HG03469 (cell line): ENCODE data around the gene SHC1.
A peak's percentile ranks its signal among the peaks of the same experiment; 100 is the strongest.

ENCODE experiments used
- ATAC-seq: cut with Tn5 transposase; IDR thresholded peaks from one replicate; pipeline ENCODE4 v1.9.1; 2021; ENCODE audit warnings: mild to moderate bottlenecking, moderate library complexity, moderate number of reproducible peaks; ENCODE audit not compliant: unreplicated experiment

SHC1 gene

DNA sequence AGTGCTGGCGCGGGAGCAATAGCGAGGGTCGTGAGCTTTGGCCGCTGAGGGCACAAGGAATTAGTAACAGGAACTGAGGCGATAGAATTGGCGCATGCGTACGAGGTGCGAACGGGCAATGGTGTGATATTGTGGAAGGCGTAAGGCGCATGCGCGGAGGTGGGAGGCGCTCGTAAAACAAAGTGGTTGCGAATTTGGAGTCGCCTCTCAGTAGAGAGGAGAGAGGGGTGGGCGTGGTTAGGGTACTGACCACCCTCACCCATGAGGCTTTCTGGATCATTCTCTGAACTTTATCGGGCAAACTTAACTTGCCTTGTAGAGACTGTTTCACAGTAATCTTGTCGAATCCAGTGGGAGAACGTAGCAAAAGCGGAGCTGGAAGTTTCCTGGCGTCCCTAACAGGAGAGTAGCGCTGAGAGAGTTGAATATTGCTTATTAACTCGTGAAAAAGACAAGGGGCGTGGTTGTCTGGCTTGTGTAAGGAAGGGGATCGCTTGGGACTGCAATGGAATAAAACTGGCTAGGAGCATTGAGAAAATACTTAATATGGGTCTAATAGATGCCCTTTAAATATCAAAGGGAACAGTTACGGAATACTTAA is 4.4 kb upstream of the SHC1 start:
- peak; percentile 24 for ATAC-seq

DNA sequence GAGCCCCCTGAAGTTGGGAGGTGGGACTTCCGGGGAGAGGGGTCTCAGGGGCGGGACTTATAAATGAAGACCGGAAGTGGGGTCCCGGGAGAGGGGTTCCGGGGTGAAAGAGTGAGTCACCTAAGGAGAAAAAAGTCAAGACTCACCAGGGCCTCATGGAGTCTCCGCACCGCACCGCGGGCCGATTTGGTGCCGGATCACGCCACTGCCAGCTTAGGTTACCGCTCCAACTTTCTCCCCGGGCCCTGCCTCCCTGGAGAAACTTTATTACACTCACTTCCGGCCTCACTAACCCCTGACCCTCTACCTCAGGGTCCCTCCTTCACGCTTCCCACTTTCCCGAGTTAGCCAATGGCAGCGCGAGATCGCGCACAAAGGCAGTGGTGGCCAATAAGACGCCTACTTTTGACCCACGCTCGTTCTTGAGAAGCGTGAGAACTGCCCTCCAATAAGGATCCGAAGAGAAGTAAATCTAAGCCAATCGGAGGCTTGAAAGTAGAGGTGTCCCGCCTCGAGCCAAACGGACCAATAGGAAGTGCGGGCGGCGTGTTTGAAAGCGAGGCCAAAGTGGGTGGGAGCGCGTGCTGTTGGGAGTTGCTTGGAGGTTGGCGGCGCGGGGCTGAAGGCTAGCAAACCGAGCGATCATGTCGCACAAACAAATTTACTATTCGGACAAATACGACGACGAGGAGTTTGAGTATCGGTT is 3.7 kb upstream of the SHC1 start, which contains the start of gene CKS1B:
TSS of gene CKS1B (plus strand) at position 580 of the 706 bp plus-strand sequence. CDS start at position 645, 65 bp downstream.
- peak; percentile 71 for ATAC-seq

DNA sequence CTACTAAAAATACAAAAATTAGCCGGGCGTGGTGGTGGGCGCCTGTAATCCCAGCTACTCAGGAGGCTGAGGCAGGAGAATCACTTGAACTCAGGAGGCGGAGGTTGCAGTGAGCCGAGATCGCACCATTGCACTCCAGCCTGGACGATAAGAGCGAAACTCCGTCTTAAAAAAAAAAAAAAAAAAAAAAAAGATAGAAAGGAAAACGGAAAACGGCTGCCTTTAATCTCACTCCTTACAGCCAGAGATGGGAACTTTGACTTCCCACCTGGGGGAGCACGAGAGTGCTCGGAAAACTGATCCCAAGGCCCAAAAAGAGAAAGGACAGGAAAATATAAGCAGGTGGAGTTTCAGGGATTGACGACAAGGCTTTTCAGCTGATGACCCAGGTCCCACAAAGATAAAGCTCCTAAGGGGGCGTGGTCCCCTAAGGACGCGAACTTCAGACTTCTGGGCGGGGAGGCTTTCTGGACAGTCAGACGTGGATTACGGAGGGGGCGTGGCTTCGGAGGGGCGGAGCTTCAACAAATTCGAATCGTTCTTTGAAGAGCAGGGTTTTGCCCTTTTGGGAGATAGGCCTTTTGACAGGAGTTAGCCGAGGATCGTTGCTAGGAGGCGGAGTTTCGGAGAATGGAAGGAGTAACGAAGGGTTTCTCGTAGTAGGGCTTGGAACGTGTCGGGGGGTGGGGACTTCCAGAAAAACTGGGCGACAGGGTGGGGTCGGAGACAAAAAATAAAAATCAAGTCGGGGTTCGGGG is 3.0 kb upstream of the SHC1 start:
- no peak for ATAC-seq

DNA sequence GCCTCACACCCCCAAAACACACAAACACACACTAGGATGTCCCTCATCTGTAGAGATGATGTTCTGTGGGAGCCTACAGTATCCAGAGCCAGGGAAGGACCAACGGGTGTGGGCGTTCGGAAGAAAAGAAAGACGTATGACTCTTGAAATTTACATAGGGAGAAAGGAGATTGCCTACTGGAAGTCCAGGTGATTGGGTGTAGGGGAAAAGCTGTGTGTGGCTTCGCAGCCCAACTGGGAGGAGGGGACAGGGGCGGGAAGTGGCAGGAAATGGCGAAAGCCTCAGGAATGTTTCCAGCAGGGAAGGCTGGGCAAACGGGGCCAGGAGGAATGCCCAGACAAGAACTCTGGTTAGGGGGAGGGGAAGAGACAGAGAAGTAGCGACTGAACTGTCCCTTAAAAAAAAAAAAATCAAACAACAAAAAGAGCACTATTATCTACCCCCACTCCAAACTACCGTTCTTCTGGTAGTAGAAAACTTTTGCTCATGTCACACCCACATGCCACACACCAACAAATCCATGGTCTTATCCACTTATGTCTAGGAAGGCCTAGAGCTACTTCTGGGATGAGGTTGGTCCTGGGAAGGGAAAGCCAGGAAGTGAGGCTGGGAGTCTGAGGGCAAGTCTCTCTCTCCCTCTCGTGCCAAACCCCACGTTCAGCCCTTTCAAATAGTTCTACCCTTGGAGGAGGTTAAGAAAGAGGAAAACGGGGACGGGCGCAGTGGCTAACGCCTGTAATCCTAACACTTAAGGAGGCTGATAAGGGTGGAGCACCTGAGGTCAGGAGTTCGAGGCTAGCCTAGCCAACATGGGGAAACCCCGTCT is 2.2 kb upstream of the SHC1 start:
- no peak for ATAC-seq

DNA sequence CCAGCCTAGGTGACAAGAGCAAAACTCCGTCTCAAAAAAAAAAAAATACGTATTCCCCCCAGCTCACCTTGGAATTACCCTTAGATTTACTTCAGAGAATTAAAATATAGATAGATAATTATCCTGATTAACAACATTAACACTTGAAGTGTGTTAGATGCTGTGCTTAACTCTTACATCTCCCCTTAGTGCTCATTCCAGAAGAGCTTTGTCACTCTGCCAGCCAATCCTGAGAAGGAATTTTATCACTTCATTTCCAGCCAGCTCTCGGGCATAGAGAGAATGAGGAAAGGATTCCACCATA is 1.6 kb upstream of the SHC1 start:
- no peak for ATAC-seq

DNA sequence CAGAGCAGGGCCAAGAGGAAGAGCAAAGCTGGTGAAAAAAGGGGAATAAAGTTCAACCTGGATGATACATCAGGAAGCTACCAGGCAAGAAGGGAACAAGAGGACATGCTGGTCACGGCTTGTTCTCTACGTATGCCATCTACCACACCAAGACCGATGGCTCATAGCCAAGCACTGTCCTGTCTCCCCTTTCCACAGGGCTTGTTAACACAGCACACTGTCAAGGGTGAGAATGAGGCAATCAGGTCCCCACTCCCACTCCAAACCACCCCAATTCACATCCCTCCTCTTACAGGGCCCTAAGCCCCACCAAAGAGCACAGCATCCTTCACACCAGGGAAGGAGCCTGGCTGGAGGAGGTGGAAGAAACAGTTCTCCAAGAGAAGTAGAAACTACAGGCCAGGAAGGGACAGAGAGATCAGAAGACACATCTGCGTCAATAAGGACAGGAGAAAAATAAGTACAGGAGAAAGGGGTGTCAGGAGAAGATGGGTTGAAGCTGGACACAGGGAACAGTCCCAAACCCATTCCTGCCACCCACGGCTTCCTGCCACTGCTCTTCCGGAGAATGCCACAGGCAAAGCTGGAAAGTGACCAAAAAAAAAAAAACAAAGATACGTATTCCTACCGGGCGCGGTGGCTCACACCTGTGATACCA is 923 bp upstream of the SHC1 start:
- ATAC-seq, result no peak

DNA sequence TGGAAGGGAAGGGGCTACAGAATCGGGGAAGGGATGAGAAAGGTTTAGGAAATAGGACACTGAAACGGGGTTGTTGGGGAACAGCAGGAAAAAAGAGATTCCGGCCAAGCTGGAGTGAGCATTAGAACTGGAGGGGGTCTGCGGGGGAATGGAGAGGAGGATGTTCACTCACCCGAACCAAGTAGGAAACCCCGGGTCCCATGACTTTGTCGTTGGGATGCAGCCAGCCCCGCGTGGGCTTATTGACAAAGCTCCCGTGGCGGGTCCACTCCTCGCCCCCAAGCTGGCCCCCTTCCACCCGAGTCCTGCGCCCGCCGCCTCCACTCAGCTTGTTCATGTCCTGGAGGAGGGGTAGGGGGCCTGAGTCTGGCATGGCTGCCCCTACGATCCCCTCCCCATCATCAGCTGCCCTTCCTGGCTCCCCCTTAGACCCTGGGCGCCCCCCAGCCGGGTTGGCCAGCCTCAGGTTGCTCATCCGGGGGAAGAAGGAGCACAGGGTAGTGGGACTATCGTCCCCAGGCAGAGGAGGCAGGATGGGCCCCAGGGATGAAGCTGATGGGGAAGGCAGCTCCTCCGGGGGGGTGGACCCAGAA is 591 bp downstream of the SHC1 start:
- no peak for ATAC-seq

DNA sequence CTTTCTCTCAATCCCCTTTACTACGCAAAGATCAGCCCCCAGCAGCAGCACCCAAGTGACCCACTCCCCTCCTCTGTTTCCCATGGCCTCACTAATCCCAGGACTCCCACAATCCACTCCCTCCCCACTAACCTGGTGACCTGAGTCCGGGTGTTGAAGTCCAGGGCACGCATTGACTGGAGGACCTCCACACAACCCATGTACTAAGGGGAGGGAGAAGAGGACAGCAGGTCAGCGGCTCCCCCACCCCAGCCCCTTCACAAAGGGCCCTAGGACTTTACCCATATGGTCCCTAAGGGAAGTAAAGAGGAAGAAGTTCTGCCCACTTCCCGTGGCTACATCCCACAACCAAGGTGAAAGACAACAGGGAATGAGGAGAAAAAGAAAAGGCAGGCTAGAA is 1.3 kb downstream of the SHC1 start:
- no peak for ATAC-seq

DNA sequence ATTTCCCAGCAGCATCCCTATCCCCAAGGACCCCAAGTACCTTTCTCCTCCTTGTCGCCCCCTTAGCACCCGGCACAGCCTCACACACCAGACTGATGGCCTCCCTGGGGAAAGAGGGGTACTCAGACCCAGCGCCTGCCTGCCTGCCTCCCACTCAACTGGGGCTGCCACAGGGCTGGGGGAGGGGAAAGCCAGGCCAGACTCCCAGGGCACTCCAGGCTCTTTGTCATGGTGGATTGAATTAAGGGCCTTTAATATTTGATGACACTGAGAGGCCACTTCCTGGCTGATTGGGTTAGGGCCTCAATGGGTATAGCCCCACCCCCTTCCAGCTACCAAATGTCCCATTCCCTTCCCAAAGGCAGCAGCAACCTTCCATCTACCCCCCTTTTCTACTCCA is 1.8 kb downstream of the SHC1 start:
- no peak for ATAC-seq

DNA sequence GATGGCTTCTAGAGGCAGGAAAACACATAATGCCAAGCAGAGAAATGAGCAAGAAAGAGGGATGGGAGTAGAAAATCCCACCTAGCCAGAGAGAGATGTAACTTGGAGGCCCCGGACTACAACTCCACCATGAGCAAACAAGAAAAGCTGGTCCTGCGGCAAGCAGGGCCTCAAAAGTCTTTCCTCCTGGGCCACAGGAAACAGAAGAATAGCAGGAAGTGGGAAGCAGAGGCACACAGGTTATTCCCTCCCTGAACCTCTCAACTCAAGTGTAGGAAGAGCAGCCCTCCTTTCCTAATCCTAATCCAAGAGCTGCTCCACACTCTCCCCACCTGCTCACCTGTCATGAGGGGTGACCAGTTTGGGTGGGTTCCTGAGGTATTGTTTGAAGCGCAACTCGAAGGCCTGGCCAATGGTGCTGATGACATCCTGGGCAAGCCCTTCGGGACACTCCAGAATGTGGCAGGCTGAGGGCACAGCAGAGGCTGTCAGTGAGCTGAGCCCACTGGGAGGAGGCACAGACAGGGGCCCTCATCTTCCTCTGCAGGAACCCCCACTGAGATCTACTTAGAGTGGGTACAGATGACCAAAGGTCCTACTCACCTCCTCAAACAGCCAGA is 3.1 kb downstream of the SHC1 start:
- no peak for ATAC-seq

DNA sequence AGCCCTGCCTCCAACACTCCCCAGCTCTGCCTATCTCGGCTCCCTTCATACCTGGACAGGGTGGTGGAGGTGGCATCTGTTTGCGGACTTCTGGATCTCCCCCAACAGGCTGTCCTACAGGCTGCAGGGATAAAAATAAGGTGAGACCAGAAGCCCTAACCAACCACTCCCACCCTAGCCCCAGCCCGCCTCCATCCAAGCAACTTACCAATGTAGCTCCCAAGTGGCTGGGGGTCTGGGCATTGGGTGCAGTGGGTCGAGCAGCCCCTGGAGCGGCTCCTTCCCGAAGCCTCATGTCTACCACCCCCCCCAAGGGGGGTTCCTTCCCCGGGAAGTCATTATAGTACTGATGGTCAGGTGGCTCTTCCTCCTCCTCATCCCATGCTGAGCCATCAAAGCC is 4.4 kb downstream of the SHC1 start:
- ATAC-seq, result no peak

DNA sequence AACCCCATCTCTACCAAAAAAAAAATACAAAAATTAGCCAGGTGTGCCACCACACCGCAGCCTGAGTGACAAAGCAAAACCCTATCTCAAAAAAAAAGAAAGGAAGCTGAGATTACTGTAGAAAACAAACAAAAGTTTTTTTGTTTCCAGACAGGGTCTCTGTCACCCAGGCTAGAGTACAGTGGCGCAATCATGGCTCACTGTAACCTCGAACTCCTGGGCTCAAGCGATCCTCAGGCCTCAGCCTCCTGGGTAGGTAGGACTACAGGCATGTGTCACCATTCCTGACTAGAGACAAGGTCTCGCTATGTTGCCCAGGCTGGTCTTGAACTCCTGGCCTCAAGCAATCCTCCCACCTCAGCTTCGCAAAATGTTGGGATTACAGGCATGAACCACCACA is 6.2 kb downstream of the SHC1 start:
- ATAC-seq, result no peak

DNA sequence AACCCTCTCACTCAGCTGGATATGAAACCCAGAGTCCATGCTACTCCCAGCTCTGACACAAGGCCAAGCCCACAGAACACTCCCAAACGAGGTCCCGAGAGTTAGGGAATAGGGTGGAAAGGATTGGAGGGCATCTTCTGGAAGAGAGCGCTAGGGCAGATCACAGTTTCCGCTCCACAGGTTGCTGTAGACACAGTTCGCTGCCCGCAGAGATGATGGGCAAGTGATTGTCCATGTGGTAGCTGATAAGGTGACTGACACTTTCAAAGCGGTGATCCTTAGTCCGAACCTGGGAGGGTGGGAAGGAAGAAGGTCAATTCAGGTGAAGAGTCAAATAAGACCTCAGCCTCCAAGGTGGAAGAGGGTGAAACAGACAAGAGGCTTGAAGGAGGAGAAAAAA is 6.9 kb downstream of the SHC1 start:
- ATAC-seq, result no peak

DNA sequence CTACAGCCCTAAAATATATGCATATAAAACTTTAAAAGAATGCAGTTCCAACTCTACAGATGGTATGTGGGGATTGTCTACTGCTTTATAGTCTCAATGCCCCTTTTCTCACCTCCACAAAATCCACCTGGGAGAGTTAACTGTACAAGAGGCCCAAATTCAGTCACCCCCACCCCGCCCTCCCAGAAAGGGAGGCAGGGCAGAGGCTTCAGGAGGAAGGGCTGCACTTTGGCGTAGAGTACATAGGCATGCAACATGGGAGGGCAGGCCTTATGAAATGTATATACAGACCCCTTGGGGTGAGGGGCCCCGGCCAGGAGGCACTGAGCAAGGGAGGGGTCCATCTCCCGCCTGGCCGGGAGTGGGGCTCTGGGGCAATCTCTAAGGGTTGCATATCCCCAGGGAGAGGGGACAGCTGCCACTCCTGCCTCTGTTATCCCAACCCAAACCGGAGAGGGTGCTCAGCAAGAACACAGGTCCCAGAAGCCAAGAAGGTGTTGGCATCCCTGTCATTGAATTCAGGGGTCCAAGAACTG is 7.7 kb downstream of the SHC1 start:
- no peak for ATAC-seq

DNA sequence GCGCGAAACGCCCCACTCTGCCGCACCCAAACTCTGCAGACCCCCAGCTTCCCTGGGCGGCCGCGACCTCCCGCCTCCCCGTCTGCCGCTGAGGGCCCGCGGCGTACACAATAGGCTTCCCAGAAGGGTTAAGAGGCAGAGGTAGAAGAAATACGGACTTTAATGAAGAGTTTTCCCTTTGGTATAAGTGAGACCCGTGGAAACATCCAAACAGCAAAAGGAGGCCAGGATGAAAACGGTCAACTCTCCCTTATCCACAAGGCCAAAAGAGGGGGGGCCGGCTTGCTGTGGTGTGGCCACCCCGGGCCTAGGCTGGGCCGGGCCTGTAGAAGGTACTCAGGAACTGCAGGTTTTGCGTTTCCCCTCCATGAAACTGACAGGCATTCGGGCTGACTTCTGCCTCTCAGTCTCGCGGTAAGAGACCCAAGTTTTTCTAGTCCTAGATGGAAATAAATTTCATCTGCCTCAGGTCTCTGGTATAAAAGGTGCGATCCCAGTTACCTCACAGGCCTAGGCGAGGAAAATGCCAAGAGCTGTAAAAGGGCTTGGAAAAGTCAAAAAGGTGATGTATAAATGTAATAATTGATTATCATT is 8.3 kb downstream of the SHC1 start:
- peak; percentile 19 for ATAC-seq

DNA sequence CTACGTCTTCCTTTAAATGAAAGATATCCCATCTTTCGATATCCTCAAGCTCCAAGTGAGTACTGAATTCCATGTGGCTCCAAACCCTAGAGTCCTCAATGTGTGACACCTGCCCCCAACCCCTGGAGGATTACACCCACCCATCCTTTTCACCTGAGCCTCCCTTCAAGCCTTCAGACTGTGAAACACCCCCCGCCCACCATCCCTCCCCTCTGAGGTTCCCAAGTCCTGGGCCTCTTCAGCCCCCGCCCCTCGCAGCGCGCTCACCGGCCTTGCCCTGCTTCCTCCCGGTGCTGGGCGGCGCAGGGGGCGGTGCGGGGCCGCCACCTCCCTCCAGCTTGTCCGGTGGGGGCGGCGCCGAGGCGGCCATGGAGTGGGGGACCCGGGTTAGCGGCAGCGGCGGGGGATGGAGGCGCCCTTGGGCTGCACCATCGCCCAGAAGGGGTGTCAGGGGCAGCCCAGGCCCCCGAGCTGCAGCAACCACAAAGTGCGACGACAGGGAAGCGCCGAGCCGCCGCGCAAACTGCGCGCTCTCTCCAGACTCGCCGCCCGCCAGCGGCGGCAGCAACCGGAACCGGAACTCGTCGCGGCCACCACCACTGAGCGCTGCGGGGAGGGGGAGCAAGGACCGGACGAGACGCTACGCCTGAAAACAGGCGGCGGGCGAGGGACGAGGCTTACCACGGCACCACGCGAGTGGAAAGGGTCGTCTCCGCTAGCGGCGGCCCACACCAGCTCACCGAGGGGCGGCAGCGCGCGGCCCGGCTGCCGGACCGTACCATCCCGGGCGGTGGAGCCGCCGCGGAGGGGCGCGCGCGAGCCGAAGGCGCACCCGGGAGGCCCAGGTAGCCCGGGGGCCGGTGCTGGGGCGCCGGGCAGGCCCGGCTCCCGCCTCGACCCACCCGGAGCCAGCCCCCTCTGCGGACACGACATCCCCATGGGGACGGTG is 9.1 kb downstream of the SHC1 start, which contains the start of gene PYGO2:
TSS of gene PYGO2 (minus strand) at position 576 of the 949 bp plus-strand sequence. CDS start at position 370, 206 bp downstream.
- ATAC-seq, result peak; percentile 46

DNA sequence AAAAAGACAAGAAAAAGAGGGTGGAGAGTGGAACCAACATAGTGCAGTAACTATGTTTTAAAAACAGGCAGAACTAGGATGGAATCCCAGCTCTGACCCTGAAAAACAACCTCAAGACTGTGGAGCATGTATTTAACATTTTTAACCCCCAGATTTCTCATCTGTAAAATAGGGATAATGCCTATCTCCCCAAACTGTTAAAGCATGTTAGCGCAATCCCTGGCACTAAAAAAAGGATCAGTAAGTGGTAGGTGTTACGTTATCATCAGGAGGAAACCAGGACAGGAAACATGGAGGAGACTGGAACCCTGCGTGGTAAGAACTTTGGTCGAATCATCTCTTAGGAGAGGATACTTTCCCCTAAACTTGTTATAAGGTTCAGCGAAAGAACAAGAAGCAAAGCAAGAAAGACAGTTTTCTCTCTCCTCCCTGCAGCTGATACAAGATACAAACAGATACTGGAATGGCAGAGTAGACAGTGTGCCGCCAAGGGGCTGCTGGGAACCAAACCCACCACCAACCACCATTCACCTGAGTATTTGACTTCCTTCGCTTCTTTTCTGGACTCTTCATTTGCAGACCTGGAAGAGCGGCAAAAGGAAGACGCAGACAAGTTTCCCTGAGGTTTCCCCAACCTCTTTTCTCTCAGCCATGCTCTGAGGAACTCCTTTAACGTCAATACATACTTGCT is 10.0 kb downstream of the SHC1 start:
- no peak for ATAC-seq

DNA sequence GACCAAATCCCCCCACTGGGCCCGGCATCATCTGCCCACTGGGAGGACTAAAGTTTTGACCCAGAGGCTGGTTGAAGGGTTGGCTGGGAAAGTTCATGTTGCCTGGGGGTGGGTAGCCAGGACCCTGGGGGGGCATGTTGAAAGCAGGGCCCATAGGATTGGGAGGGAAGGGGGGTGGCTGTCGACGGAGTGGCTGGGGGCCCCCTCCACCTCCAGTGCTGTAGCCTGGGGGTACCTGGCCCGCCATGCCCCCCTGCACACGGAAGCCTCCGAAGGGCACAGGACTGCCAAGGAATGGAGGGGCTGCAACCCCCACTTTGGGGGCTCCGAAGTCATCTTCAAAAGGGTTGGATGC is 11.1 kb downstream of the SHC1 start:
- no peak for ATAC-seq
